HG03064 (cell line): ENCODE data around the gene B4GALT6.

Source experiments
- ATAC-seq: cut with Tn5 transposase; IDR thresholded peaks from one replicate; pipeline ENCODE4 v1.9.1; 2021; ENCODE audit warnings: low read depth; ENCODE audit not compliant: unreplicated experiment

B4GALT6 gene

DNA sequence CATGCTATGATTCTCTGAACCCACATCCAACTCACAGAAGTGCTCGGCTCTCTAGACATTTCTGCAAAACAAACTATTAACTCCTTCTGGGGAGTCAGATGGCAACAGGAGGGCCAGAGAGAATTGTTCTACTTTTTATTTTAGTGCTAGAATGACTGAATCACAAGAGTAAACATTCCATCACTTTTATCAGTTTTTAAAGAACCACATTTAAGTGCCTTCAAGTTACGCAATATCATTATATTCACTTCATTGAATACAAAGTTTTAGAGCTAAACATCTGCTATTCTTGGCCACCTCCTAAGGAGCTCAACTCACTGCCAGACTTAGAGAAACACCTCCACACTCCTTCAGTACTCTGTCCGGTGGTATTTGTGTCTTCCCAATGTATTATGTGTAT, 22.4 kb downstream of the B4GALT6 start:
- ATAC-seq, result no peak

GRCh38 chr18:31660763-31661162, 23.6 kb downstream of the B4GALT6 start:
- no peak for ATAC-seq

GRCh38 chr18:31659576-31660177, 24.7 kb downstream of the B4GALT6 start:
- ATAC-seq, result no peak

DNA sequence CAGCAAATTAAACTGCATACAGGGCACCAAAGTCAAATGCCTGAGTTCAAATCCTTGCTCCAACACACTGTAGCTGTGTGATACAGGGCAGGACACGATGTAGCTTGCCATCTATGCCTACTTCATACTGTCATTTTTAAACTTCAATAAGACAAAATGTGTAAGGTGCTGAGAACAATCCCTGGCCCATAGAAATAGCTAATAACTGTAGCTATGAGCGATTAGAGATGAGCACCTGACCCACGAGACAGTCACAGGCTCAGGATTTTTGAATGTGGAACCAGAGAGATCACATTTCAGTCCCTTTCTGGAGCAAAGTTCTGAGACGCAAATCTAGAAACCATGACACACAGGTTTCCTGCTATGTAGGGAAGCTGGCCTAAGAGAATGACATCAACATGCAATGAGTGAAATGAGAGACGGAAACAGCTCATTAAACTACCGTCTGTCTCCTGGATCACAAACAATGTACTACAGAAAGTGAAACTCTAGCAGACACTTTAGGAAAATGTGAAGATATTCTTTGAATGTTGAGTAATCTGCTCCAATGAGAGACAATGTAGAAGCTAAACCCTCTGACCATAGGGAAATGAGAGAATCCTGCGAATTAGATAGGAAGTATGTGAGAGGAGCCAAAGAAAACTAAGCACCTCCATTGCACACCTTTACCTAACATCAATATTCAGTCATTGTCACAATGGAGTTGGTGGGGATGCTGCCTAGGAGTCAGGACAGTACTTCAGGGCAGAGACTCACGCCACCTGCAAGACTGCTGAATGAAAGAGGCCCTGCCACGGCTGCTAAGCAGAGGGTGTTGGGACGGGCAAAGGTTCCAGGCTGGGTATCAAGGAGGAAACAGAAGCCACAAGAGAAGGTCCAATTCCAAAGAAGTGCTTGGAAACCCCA, 25.5 kb downstream of the B4GALT6 start:
- ATAC-seq, result peak; percentile 43

DNA sequence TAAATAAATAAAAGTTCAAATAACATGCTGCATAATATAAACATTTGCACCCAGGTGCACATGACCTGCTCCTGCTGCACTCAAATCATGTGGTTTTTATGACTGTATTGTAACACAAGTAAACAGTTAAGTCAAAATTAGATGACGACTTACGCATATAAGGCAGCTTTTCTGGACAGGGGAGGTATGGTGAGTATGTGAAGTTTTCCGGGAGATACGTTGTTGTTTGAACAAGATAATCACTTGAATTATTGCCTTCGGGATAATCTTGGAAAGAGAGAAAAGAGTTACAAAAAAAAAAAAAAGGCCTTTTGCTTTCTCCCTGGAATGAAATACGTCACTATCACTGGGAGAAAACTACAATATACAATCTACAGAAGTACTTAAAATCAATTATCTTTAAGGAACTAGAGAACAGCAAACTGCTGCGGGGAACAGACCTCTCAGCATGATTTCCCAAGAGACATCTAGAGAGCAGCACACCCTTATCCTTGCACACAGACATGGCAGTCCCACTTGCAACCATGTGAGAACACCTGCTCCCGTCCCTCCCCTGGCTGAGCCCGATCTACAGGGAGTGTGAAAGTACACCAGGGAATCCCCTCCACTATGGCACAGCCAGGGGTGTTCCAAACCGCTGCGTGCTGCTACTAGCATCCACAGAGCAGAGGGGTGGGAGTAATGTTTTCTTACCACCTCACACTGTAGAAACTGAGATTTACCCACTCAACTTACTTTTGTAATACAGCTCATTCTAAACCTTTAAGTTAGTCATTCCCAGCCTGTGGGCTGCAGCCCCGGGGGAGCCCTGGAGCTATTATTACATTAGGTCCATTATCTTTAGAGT, 26.3 kb downstream of the B4GALT6 start:
- peak; percentile 79 for ATAC-seq

DNA sequence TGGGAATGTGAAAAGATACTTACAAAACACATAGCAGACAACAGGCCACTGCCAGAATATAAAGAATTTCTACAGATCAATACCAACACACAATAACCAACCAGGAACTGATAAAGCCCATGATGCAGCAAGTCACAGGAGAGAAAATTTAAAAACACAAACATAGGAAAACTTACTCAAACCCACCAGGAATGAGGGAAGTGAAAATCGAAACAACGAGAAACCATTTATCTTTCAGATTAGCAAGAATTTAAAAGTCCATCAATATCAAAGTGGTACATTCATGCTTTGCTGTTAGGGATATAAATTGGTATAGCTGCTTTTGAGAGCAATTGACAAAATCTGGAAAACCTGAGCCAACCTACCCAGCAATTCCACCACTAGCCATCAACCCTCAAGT, 27.6 kb downstream of the B4GALT6 start:
- ATAC-seq, result no peak

DNA sequence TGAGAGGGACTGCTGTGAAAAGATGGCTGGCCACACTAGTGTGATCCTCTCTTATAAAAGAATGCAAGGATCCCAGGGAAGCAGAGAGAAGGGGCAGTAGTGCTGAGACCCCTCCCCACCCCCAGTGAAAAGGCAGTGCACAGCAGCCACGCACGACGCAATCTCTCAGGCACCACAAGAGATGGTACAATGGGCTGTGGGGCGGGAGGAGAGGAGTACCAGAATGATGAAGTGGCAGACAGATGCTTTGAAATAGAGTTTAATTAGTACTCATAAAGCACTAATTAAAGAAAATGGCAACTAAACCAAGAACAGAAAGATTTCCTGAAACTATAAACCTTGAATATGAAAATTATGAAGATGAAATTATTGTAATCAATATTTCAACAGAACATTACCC, 29.0 kb downstream of the B4GALT6 start:
- ATAC-seq, result no peak

DNA sequence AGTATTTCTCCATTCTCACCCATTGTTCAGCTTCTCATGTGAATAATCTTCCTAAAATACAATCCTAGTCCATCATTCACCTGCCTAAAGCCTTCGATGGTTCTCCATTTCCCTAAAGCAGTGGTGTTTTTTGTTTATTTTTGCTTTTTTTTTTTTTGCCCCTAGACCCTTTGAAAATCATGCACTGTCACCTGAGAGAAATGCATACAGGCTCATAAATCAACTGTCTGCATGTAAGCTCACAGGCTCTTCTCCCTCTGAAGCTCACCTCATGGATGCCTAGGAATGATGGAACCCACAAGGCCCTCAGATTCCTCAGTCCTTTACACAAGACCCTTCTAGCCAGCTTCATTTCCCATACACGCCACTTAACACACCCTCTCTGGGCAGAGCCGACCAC, 31.5 kb downstream of the B4GALT6 start:
- no peak for ATAC-seq

GRCh38 chr18:31652357-31652756, 32.0 kb downstream of the B4GALT6 start:
- ATAC-seq, result no peak

GRCh38 chr18:31651369-31651768, 33.0 kb downstream of the B4GALT6 start:
- no peak for ATAC-seq

GRCh38 chr18:31649978-31650719, 34.2 kb downstream of the B4GALT6 start:
- peak; percentile 36 for ATAC-seq

DNA sequence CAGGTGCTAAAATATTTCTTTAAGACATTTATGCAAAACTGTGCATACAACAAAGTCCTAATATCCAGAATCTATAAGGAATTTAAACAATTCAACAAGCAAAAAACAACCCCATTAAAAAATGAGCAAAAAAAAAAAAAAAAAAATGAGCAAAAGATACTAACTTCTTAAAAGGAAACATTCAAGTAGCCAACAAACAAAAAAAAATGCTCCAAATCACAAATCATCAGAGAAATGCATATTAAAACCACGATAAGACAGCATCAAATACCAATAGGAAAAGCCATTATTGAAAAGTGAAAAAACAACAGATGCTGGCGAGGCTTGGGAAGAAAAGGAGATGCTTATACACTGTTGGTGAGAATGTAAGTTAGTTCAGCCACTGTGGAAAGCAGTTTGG, 34.9 kb downstream of the B4GALT6 start:
- ATAC-seq, result no peak

DNA sequence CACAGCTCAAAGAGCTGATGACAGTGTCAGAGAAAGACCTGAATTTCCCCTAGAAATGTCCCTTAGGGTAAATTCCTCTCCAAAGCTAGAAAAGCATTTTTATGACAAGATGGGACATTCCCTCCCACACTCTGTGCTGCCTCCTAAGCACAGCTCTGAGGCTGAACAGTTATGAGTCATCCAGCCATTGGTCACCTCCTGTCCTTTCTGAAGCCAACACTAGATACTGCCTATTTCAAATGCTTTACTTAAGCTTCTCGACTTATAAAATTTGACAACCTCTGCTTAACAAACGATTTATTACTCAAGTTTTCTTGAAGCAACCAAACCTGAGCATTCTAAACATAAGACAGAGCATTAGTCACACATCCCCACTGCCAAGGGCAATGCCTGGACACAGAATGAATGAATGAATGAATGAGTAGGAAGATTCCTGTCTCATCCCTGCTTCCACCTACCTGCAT, 35.4 kb downstream of the B4GALT6 start:
- ATAC-seq, result peak; percentile 56

GRCh38 chr18:31648458-31648857, 35.9 kb downstream of the B4GALT6 start:
- no peak for ATAC-seq

- ATAC-seq, result no peak
Measured at GRCh38 chr18:31647127-31647753, 37.1 kb downstream of the B4GALT6 start.

DNA sequence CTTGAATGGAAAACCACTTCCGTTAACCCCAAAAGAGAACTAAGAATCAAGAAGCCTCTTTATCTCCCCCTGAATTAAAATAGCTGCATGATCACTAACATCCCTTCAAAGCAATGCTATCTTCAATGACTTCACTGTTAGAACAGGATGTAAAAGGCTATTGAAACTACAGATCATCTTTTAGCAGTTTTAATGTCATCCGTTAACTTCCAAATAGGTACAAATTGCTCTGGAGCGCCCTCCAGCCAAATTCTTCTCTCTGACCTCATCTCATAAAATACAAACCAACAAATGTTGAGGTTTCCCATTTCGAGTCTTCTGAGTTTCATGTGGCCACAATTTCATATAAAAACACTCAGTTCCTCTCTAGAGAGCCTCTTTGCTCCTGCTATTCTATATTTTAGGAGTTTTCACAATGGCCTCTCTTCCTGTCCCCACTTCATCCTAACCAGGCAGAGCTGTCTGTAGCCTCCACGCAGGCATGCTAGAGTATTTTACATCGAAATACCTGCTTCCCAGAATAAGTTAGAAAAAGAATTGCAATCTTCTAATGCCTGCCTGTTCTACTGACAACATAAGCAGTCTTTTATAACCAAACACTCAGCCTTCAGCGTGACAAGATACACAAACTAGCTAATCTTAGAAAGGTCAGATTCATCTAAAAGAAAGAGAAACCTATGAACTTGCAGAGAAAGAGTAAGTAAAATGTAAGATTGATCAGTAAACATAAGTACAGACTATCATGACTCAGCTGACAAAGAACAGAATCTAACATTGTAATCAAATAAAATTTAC, 37.9 kb downstream of the B4GALT6 start:
- no peak for ATAC-seq

DNA sequence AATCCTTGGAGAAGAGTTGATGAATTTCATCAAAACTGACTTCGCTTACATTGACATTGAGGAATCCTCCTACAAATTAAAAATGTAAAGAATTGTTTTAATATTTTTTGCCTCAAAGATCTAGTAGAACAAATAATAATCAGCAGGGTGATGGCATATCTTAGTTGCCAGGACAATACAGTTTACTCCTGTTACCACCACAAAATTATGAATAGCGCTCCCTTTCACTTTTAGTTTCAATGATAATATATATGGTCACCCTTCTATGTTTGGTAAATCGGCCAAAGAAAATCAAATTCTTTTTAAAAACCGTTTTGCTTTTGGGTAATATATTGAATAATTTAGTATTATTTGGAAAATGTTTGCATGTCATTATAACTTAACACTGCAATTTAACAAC, 39.0 kb downstream of the B4GALT6 start:
- no peak for ATAC-seq

DNA sequence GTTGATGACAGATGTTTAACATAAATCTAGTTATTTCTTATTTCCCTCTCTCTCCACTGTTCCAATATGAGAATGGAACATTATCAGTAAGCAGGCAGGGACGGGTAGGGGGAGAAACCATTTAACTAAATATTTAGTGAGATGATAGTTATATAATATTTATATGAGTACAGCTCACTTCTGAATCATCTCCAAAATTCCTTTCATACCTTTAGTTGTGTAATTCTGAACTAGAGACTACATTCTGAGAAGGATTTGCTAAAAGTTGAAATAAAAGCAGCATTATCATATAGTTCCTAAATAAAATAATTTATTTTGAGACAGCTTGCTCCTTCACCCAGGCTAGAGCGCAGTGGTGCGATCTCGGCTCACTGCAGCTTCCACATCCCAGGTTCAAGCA, 41.4 kb downstream of the B4GALT6 start:
- no peak for ATAC-seq

DNA sequence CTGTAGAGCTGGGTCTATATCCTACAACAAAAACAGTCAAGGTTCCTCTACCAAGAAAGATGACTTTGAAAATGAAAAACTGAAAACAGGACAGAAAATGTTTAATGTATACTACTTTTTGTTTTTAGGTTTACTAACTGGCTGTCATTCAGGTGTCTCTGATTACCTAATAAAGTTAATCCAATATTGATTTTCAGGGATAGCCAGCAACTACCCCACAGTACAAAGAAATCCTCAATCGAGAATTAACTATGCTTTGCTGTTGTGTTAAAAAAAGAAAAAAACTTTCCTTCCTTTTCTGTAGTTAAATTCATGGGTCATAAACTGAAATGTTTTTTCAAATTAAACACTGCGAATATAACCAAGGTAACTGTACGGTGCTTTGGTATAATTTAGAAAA, 46.9 kb downstream of the B4GALT6 start:
- ATAC-seq, result no peak
